ENCODE data around the gene NTNG1. TPM values are rescaled to one million over a fixed set of nuclear protein-coding genes. Genes with fewer than 3 reads are reported as not detected.

NTNG1 gene
- total and polyA plus RNA-seq, 2 of the 4 experiments (the other 2 are of a cell fraction), result 1.2 to 2.3 TPM

DNA sequence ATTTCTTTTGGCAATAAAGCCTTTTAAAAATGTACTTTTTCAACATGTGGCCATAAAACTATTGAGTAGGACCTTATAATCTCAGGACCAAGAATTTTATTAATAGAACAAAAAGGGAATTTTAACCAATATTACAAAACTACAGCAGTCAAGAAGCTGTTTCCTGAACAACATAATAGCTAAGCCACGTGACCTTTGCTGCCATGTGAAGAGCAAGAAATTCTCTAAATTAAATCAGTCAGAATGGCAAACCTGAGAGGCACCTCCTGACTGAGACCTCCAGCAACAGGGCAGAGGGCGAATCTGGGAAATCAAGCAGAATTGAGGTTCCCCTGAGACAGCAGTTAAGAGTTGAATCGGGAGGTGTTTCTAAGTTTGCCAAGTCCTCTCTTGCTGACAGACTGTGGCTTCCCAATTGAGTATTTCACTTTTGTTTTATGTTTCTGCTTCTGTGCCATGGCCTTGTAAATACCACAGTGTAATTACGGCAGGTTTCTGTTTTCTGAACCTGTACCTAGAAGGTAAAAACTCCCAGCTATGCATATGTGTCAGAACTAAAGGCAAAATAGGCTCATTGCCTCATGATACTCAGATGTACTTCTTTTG is 358.4 kb downstream of the NTNG1 start:
- ChIA-PET CTCF (no interaction called here), POLR2A (ENCODE audit: unreplicated experiment) (no interaction called here)
- TF ChIP-seq RCOR1 (IDR thresholded peaks at IDR 0.05; ENCODE audit: insufficient replicate concordance, low read length), result no peak
- no peak overlapping the region for H4K5ac ChIP-seq (ENCODE audit: low read depth, low read length)
- H3K18ac ChIP-seq (ENCODE audit: low read depth, low read length), result no peak overlapping the region
- H3K79me1 ChIP-seq (ENCODE audit: low read depth in 1 of 2, low read length in 2 of 2), result no peaks in the 10 kb centered on the region
- no peak overlapping the region for H3K4me2 ChIP-seq (ENCODE audit: low read depth, low read length)
- no peak overlapping the region for H3K9ac ChIP-seq (ENCODE audit: low read depth, low read length)
- H2AFZ ChIP-seq (replicated peaks; ENCODE audit: low read length, poor library complexity), result no peak overlapping the region
- no peak overlapping the region for H3K14ac ChIP-seq (replicated peaks; ENCODE audit: low read depth, low read length)
- intact Hi-C loops (cut with micrococcal nuclease), result no loop called here
- H3K27me3 ChIP-seq (ENCODE audit: control insufficient read depth, insufficient read depth, low read length), result no peaks in the 10 kb centered on the region
- H2BK5ac ChIP-seq (ENCODE audit: low read depth, low read length, poor library complexity, severe bottlenecking), result no peak overlapping the region
- H3K9me1 ChIP-seq (ENCODE audit: insufficient read depth, low read length), result no peaks in the 10 kb centered on the region
- no peak overlapping the region for H4K8ac ChIP-seq (ENCODE audit: low read depth in 2 of 2, low read length in 2 of 2)
- no peak overlapping the region for H4K91ac ChIP-seq (ENCODE audit: insufficient read depth, low read depth, low read length)
- no peak overlapping the region for H2BK120ac ChIP-seq (ENCODE audit: low read depth, low read length)
- DNase-seq (no peak), ATAC-seq (ENCODE audit: low read depth) (no peak)
- no peak overlapping the region for H3K27ac ChIP-seq (ENCODE audit: insufficient read depth, low read length)
- H3K4me3 ChIP-seq (ENCODE audit: insufficient read depth, low read depth, low read length), result no peak overlapping the region
- no peak overlapping the region for H3K4ac ChIP-seq (ENCODE audit: low read depth, low read length)
- no TSS peak for BruUV-seq (replicated peaks)
- WGBS, 2 experiments (ENCODE audit: extremely low coverage in 2 of 2, insufficient read length in 1 of 2), result 83% methylated on average over 1 of the region's 4 CpGs; no CpG with 5 or more reads in 1 of the 2 experiments
- no peak overlapping the region for H2BK15ac ChIP-seq (ENCODE audit: low read depth, low read length)
- no peaks in the 10 kb centered on the region for H4K20me1 ChIP-seq (ENCODE audit: insufficient read depth, low read length)
- no peak overlapping the region for H2AK5ac ChIP-seq (ENCODE audit: low read depth, low read length)
- dilution Hi-C loops (cut with HindIII; ENCODE audit: low sequenced_read_pairs, unreplicated experiment), result no loop called here
- H3K36me3 ChIP-seq (ENCODE audit: control insufficient read depth, insufficient read depth, low read length), result no peaks in the 10 kb centered on the region
- H2BK20ac ChIP-seq (ENCODE audit: low read depth, low read length), result no peak overlapping the region
- peaks cover 2% of the 10 kb centered on the region for H3K9me3 ChIP-seq (ENCODE audit: control insufficient read depth, insufficient read depth, low read length)
- H3K4me1 ChIP-seq (ENCODE audit: control insufficient read depth, insufficient read depth, low read length), result no peaks in the 10 kb centered on the region
- in situ Hi-C loops (cut with MboI; ENCODE audit: low sequenced_read_pairs), result no loop called here
- H3K56ac ChIP-seq (ENCODE audit: extremely low read depth, insufficient read depth, low read length), result no peak overlapping the region
- H2AK9ac ChIP-seq (replicated peaks; ENCODE audit: low read depth, low read length, poor library complexity), result no peak overlapping the region
- H3K23ac ChIP-seq (ENCODE audit: low read depth, low read length), result no peak overlapping the region

All from IMR-90 (cell line).